Heart left ventricle (tissue), 16 donors: ENCODE measurements around the gene ZNF426. TPM values are rescaled to one million over a fixed set of nuclear protein-coding genes. Genes with fewer than 3 reads are reported as not detected.

Experiments used
- ATAC-seq, 4 donors: fragments of 200-7000 bp; cut with Tn5 transposase; one replicate each; pipeline ENCODE4 v1.9.1; 2020 to 2022; ENCODE audit warnings: moderate library complexity in 4 of 4, mild to moderate bottlenecking in 3 of 4, moderate number of reproducible peaks in 1 of 4
- DNase-seq, 5 donors: peaks; one replicate each; pipeline ENCODE4 v3.0.0-alpha.2; 2020
- H3K27ac ChIP-seq, 12 donors: fragments of 200-600 bp; sonication (generic) in 4 of 12; one replicate each; pipeline versions ENCODE4 v1.5.0 to v1.8.0; 2016 to 2022; ENCODE audit warnings: mild to moderate bottlenecking in 2 of 12
- H3K27me3 ChIP-seq, 9 donors: fragments of 200-600 bp; sonication (generic) in 2 of 9; one replicate each; pipeline versions ENCODE4 v1.5.1 to v1.8.0; 2016 to 2022; ENCODE audit warnings: mild to moderate bottlenecking in 3 of 9
- H3K36me3 ChIP-seq, 9 donors: fragments of 200-600 bp; sonication (generic) in 2 of 9; one replicate each; pipeline versions ENCODE4 v1.5.0 to v1.8.0; 2018 to 2022; ENCODE audit warnings: mild to moderate bottlenecking in 2 of 9
- H3K4me1 ChIP-seq, 12 donors: fragments of 200-600 bp; sonication (generic) in 4 of 12; one replicate each; pipeline versions ENCODE4 v1.5.0 to v1.8.0; 2016 to 2022; ENCODE audit warnings: mild to moderate bottlenecking in 3 of 12
- H3K4me3 ChIP-seq, 12 donors: fragments of 200-600 bp; sonication (generic) in 4 of 12; one replicate each; pipeline versions ENCODE4 v1.5.0 to v1.8.0; 2017 to 2022; ENCODE audit warnings: mild to moderate bottlenecking in 9 of 12, moderate library complexity in 4 of 12
- H3K9me3 ChIP-seq, 12 donors: fragments of 200-600 bp; sonication (generic) in 4 of 12; one replicate each; pipeline versions ENCODE4 v1.5.0 to v1.8.0; 2016 to 2022; ENCODE audit warnings: mild to moderate bottlenecking in 1 of 12
- CTCF ChIP-seq, 12 donors: fragments of 200-600 bp; sonication (generic) in 4 of 12; IDR thresholded peaks; one replicate each; pipeline versions ENCODE4 v1.5.0 to v1.8.0; 2018 to 2022; ENCODE audit warnings: antibody characterized with exemption in 12 of 12, mild to moderate bottlenecking in 5 of 12
- POLR2A ChIP-seq, 2 donors: fragments of 450-650 bp; IDR thresholded peaks; one replicate each; pipeline ENCODE4 v1.6.1; 2017; ENCODE audit warnings: antibody characterized with exemption in 2 of 2, mild to moderate bottlenecking in 2 of 2, moderate library complexity in 2 of 2
- WGBS, 4 donors: extraction: QIAGEN DNeasy Blood & Tissue Kit in 2 of 4; methylation state at CpG; one replicate each; pipeline versions ENCODE4 v1.1.5 to v1.1.7; 2013 to 2018; 5-methylcytosine and 5-hydroxymethylcytosine counted together
- intact Hi-C, 10 donors: fragments of 100-400 bp; cut with DNase I; formaldehyde crosslinking; loops; one replicate each; pipeline versions ENCODE4 v1.11.1 to v1.14.2; 2022
- polyA plus RNA-seq, 2 donors: library from polyadenylated mRNA; stranded (reverse); fragments of 200-250 nt; gene quantifications; one replicate each; pipeline ENCODE4 v1.2.3, GENCODE V29; 2013
- total RNA-seq, 9 donors: library from RNA; depleted of rRNA in 2 of 9; stranded (reverse); fragments of >200 nt in 2 of 9; fragmentation: NEBNext Ultra II Directional in 3 of 9; extraction: Animal tissue kit (Norgen Biotek cat#: 25700) in 3 of 9; gene quantifications; one replicate each; pipeline versions ENCODE4 v1.1.0 to v1.2.4, GENCODE V29; 2016 to 2023
- donor health status: ischemic (EF 13 %, LVEDD 7.1; RV severe dilation, severe dysfunction).
- donor health status: healthy with polysubstance abuse.
- donor health status: DM: no; HTN: yes; CAD: no.
- donor health status: DM: no; HTN: no; CAD: no.
- donor health status: ischemic (EF 25% LVEDD 6.9; RV normal size, moderate dysfunction).
- donor health status: ischemic (EF 25% LVEDD 5.7; RV mildly dilated, moderate dysfunction).
- donor health status: healthy.
- donor health status: DM: yes; HTN: yes; CAD: no.
- donor health status: ischemic (EF 35%, LVEDD 5.7; RV mildly dilated, moderate dysfunction).
- donor health status: nonischemic (EF 11% LVEDD 7.7; RV severe dilation, severe dysfunction).
- donor health status: DM: yes; HTN: yes; CAD: no.
- donor health status: PGD.
- donor health status: ischemic (EF 29% LVEDD 5.4; RV normal size, mild dysfunction).
- donor health status: nonischemic (EF 23%, LVEDD 6.1; RV moderate dilation, normal function).

Gene ZNF426
- total and polyA plus RNA-seq, 11 donors: 3.0 to 21.9 (median 14.3) TPM

GRCh38 chr19:9487016-9487415, 51.4 kb downstream of the ZNF426 start:
- WGBS, 4 donors: 83 to 92% (median 88%) methylated on average over 2 of the region's 2 CpGs
- TF ChIP-seq CTCF (IDR thresholded peaks at IDR 0.05): no peak
- no peak for TF ChIP-seq POLR2A (IDR thresholded peaks at IDR 0.05)
- peaks cover 0 to 58% (median 39%) of the 10 kb centered on the region in 12 donors for H3K9me3 ChIP-seq

GRCh38 chr19:9485140-9485539, 53.3 kb downstream of the ZNF426 start:
- H3K27ac ChIP-seq: no peak overlapping the region
- WGBS, 4 donors: 79 to 86% (median 84%) methylated on average over 2 of the region's 2 CpGs
- no peak overlapping the region for H3K4me3 ChIP-seq
- H3K36me3 ChIP-seq: no peaks in the 10 kb centered on the region
- no peaks in the 10 kb centered on the region for H3K4me1 ChIP-seq
- DNase-seq (no peak), ATAC-seq (no peak)
- no peaks in the 10 kb centered on the region for H3K27me3 ChIP-seq
- no peak for TF ChIP-seq CTCF (IDR thresholded peaks at IDR 0.05)
- TF ChIP-seq POLR2A (IDR thresholded peaks at IDR 0.05): no peak
- intact Hi-C loops: no loop called here
- H3K9me3 ChIP-seq: peaks cover 0 to 63% (median 38%) of the 10 kb centered on the region in 12 donors

More at GRCh38 chr19:9487016-9487415, 51.4 kb downstream of the ZNF426 start:
- intact Hi-C loops: no loop called here
- Histone ChIP-seq H3K27me3 (no peaks in the 10 kb centered on the region), H3K36me3 (no peaks in the 10 kb centered on the region), H3K4me1 (no peaks in the 10 kb centered on the region), H3K27ac (no peak overlapping the region), H3K4me3 (no peak overlapping the region)
- DNase-seq: no peak
- ATAC-seq: no peak

- TF ChIP-seq CTCF (IDR thresholded peaks at IDR 0.05) (no peak), POLR2A (IDR thresholded peaks at IDR 0.05) (no peak)
- Histone ChIP-seq H3K27me3 (no peaks in the 10 kb centered on the region), H3K27ac (no peak overlapping the region), H3K4me3 (no peak overlapping the region), H3K4me1 (no peaks in the 10 kb centered on the region), H3K36me3 (no peaks in the 10 kb centered on the region), H3K9me3 (peaks cover 0 to 37% (median 16%) of the 10 kb centered on the region in 12 donors)
- DNase-seq (no peak), ATAC-seq (no peak)
- intact Hi-C loops: no loop called here
These were observed 63.5 kb downstream of the ZNF426 start for GRCh38 chr19:9474975-9475374.

Other genes starting within 250 kb of the ZNF426 start
- 1 to 10 TPM; 2.7 to 6.3 (median 4.1) TPM for gene ZNF699, start 228.8 kb downstream of the ZNF426 start, total RNA-seq
- 1 to 10 TPM in 1 of 2 donors, under 1 TPM in 1; 0.91 to 3.0 TPM for gene ZNF699, start 228.8 kb downstream of the ZNF426 start, polyA plus RNA-seq
- 10 to 100 TPM; 12.3 to 19.1 (median 15.1) TPM for gene ZNF559, start 214.5 kb downstream of the ZNF426 start, total RNA-seq
- 10 to 100 TPM; 16.4 to 23.4 TPM for gene ZNF559, start 214.5 kb downstream of the ZNF426 start, polyA plus RNA-seq
- gene ZNF177, start 175.6 kb downstream of the ZNF426 start, total RNA-seq: 1 to 10 TPM; 1.0 to 4.6 (median 1.8) TPM
- 1 to 10 TPM; 1.8 to 2.2 TPM for gene ZNF177, start 175.6 kb downstream of the ZNF426 start, polyA plus RNA-seq
- 10 to 100 TPM in 2 of 9 donors, 1 to 10 TPM in 7; 5.7 to 11.1 (median 7.7) TPM for gene ZNF266, start 103.1 kb downstream of the ZNF426 start, total RNA-seq
- 10 to 100 TPM in 1 of 2 donors, 1 to 10 TPM in 1; 8.7 to 10.4 TPM for gene ZNF266, start 103.1 kb downstream of the ZNF426 start, polyA plus RNA-seq
- gene ZNF560, start 40.0 kb downstream of the ZNF426 start, total RNA-seq: under 1 TPM in 2 of 9 donors, not detected in 7; 0.11 to 0.29 TPM
- under 1 TPM in 1 of 2 donors, not detected in 1; 0.03 TPM for gene ZNF560, start 40.0 kb downstream of the ZNF426 start, polyA plus RNA-seq
- 10 to 100 TPM; 15.6 to 25.4 (median 19.1) TPM for gene ZNF121, start 45.9 kb upstream of the ZNF426 start, total RNA-seq
- gene ZNF121, start 45.9 kb upstream of the ZNF426 start, polyA plus RNA-seq: 1 to 10 TPM; 6.8 to 7.4 TPM
- gene ZNF561, start 82.6 kb upstream of the ZNF426 start, total RNA-seq: 10 to 100 TPM; 12.2 to 30.0 (median 20.8) TPM
- gene ZNF561, start 82.6 kb upstream of the ZNF426 start, polyA plus RNA-seq: 10 to 100 TPM in 1 of 2 donors, 1 to 10 TPM in 1; 8.7 to 16.6 TPM
- 10 to 100 TPM; 13.5 to 24.1 (median 20.7) TPM for gene ZNF562, start 136.5 kb upstream of the ZNF426 start, total RNA-seq
- gene ZNF562, start 136.5 kb upstream of the ZNF426 start, polyA plus RNA-seq: 10 to 100 TPM in 1 of 2 donors, 1 to 10 TPM in 1; 7.0 to 11.9 TPM
- 10 to 100 TPM in 3 of 9 donors, 1 to 10 TPM in 6; 6.5 to 11.0 (median 8.4) TPM for gene ZNF846, start 230.1 kb upstream of the ZNF426 start, total RNA-seq
- gene ZNF846, start 230.1 kb upstream of the ZNF426 start, polyA plus RNA-seq: 10 to 100 TPM in 1 of 2 donors, 1 to 10 TPM in 1; 5.4 to 11.1 TPM